GM19397 (cell line): ENCODE measurements around the gene CXCR2.
"Not testable (repeated sequence)": the region's sequence is repeated elsewhere in the genome, so short reads cannot be mapped to it uniquely, and the experiment has no call there.

Experiments
- ATAC-seq: cut with Tn5 transposase; IDR thresholded peaks from one replicate; pipeline ENCODE4 v1.9.1; 2021; ENCODE audit warnings: mild to moderate bottlenecking, moderate library complexity; ENCODE audit not compliant: unreplicated experiment

The CXCR2 gene

GRCh38 chr2:218125626-218126080 is at the start of gene CXCR2:
Gene CXCR2, plus strand, starts transcription at chr2:218126028. Its CDS starts 8,774 bp downstream, at chr2:218134802.
- no peak for ATAC-seq

- ATAC-seq = no peak
Observed at GRCh38 chr2:218077464-218078216, 48.2 kb upstream of the CXCR2 start.

- no peak for ATAC-seq
Observed at GRCh38 chr2:218079943-218080913, 45.6 kb upstream of the CXCR2 start.

- ATAC-seq = peak; percentile 88
Observed at GRCh38 chr2:218081063-218081462, 44.8 kb upstream of the CXCR2 start.

GRCh38 chr2:218081695-218082094 is 44.1 kb upstream of the CXCR2 start:
- no peak for ATAC-seq

GRCh38 chr2:218082586-218083351 is 43.1 kb upstream of the CXCR2 start:
- ATAC-seq = no peak

- no peak for ATAC-seq
Observed at GRCh38 chr2:218083352-218083676, 42.5 kb upstream of the CXCR2 start.

GRCh38 chr2:218086478-218086877 is 39.4 kb upstream of the CXCR2 start:
- ATAC-seq = no peak

GRCh38 chr2:218089259-218089658 is 36.6 kb upstream of the CXCR2 start:
- no peak for ATAC-seq

- ATAC-seq = no peak
Observed at GRCh38 chr2:218091746-218092145, 34.1 kb upstream of the CXCR2 start.

GRCh38 chr2:218093879-218094278 is 31.9 kb upstream of the CXCR2 start:
- no peak for ATAC-seq

GRCh38 chr2:218095853-218096252 is 30.0 kb upstream of the CXCR2 start:
- no peak for ATAC-seq

- ATAC-seq = no peak
Observed at GRCh38 chr2:218097975-218098374, 27.9 kb upstream of the CXCR2 start.

- not testable (repeated sequence) for ATAC-seq
Observed at GRCh38 chr2:218108834-218109233, 17.0 kb upstream of the CXCR2 start.

GRCh38 chr2:218121789-218122188 is 4.0 kb upstream of the CXCR2 start:
- ATAC-seq = not testable (repeated sequence)

GRCh38 chr2:218122286-218122685 is 3.5 kb upstream of the CXCR2 start:
- not testable (repeated sequence) for ATAC-seq

- no peak for ATAC-seq
Observed at GRCh38 chr2:218123986-218124385, 1.8 kb upstream of the CXCR2 start.

- ATAC-seq = no peak
Observed at GRCh38 chr2:218125095-218125494, 733 bp upstream of the CXCR2 start.

- ATAC-seq = no peak
Observed at GRCh38 chr2:218127929-218128455, 2.2 kb downstream of the CXCR2 start.

- ATAC-seq = no peak
Observed at GRCh38 chr2:218128781-218129457, 3.1 kb downstream of the CXCR2 start.
